Measurements from ENCODE around the gene FAM120AOS. TPM values are rescaled to one million over a fixed set of nuclear protein-coding genes. Genes with fewer than 3 reads are reported as not detected.

The FAM120AOS gene
- 41.9 and 67.6 TPM in 2 replicates for total RNA-seq

GRCh38 chr9:93453047-93453914 is at the start of gene FAM120AOS:
Gene FAM120AOS (minus strand): TSS chr9:93453581. CDS start chr9:93452709, 872 bp downstream.

DNA sequence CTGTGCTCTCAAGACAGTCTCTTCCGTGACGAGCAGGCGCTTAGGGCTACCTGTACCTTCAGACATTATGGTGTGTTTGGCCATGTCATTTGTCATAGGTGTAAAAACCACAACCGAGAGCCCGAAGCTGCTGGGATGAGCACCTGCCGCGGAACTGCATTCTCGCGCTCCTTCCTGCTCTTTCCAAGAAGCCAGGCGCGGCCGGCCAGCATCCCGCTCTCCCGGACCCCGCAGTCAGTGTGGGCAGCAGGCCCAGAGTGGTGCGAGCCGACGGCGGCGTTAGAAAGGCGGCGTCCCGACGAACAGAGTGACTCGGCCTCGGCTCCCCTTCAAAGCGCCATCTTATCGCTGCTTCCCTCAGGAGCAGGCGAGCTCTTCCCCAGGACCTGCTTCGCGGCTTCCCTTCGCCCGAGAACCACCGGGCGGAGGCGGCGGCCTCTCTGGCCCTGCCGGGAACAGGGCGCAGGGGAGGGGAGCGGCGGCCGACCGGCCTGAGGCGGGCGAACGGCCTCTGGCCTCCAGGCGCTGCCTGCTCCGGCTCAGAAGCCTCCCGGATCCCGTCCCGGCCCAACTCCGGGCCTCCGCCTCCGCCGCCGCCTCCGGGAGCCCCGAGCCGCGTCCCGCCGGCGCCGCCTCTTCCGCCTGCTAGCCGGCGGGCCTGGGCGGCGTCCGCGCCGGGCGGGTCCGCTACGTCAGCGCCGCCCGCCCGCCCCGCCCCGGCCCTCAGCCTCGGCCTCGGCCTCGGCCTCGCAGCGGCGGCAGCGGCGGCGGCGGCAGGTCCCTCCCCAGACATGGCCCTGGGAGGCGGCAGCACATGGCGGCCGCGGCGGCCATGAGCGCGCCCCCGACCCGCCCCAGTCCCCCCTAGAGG is 2.2 kb downstream of the FAM120AOS start, which contains the start of gene FAM120A:
TSS of gene FAM120A (plus strand) at position 741 of the 871 bp plus-strand sequence. CDS start 231 bp downstream, outside the sequence.

Small RNA genes lying within 50 kb of the gene (small RNA-seq; reads per million reads assigned to genes)
- gene RF00019 (ENCODE audit: low replicate concordance), result not detected

Other genes starting within 250 kb of the FAM120AOS start
- 130 and 197 TPM in 2 replicates for gene FAM120A, start 1.9 kb downstream of the FAM120AOS start, total RNA-seq
- gene PHF2, start 123.0 kb upstream of the FAM120AOS start, total RNA-seq, result 12.7 and 17.6 TPM in 2 replicates